Globus pallidus (tissue), 1 donor: ENCODE measurements around the gene MCM5.
"Not testable (repeated sequence)": the region's sequence is repeated elsewhere in the genome, so short reads cannot be mapped to it uniquely, and the experiment has no call there.

Experiments used
- DNase-seq: peaks from one replicate; pipeline ENCODE4 v3.0.0-alpha.2; 2015; ENCODE audit warnings: low spot score

The MCM5 gene

DNA sequence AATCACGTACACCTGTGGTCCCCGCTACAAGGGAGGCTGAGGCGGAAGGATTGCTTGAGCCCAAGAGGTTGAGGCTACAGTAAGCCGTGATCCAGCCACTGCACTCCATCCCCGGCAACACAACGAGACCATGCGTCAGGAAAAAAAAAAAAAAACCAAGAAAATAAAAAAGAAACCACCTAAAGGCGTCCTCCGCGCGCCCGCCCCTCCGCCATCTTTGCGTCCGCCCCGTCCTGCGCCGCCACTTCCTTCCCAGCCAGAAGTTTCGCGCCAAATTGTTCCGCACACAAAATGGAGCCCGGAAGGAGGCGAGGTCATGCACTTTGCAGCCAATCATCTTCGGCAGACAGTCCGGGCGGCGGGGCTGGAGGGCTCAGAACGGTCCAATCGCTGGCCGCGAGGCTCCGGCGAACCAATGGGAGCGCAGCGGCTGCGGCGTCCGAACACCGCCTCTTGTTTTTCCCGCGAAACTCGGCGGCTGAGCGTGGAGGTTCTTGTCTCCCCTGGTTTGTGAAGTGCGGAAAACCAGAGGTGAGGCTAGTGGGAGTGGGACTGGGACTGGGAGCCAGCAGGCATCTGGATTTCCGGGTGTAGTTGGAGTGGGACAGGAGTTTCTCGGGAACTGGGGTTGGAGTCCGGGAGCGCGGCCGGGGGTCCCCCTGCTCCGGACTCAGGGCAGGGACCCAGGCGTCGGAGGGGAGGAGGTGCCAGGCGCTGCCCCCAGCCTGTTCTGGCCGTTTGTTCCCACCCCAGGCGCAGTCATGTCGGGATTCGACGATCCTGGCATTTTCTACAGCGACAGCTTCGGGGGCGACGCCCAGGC, at the start of gene MCM5:
TSS of gene MCM5 (plus strand) at position 463 of the 823 bp plus-strand sequence. CDS start at position 762, 299 bp downstream.
- DNase-seq, result peak; percentile 97

DNA sequence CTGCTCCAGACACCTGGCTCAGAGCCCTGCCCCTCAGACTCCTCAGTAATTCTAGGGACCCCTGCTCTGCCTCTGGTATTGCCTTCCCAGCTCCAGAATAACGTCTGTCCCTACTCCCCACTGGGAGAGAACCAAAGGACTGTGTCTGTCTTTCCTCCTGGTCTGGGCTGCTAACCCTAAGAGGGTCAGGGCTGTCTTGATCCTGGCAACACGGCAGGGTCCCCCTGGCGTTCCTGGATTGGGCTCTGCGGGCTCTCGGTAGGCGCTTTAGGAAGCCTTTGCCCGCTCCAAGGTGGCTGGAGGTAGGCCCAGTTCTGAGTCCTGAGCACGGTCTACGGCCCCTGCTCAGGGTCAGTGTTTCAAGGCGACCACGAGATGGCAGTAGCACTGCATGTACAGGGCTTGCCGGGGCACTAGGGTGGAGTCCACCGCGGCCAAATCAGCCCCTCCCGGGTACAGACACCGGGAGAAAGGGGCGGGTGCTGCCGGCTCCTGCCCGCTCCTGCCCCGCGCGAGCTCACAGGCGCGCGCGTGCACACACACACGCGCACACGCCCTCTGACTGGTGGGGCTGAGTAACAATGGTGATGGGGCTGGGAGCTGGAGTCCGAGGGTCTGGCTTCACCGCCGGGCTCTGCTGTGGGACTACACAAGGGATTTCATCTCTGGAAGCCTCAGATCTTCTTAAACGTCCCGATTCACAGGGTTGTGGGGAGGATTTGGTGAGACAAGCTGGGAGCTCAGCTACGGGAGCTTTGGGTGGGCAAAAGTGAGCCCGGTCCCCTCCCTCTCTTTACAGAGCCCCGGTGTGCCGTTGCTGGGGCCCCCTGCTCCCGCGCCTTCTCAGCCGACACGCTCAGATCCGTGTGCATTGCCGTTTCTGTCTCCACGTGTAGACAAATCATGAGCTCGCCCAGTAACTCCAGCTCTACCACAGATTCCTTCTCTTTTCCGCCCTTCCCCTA, 49.1 kb upstream of the MCM5 start:
- DNase-seq, result peak; percentile 81

DNA sequence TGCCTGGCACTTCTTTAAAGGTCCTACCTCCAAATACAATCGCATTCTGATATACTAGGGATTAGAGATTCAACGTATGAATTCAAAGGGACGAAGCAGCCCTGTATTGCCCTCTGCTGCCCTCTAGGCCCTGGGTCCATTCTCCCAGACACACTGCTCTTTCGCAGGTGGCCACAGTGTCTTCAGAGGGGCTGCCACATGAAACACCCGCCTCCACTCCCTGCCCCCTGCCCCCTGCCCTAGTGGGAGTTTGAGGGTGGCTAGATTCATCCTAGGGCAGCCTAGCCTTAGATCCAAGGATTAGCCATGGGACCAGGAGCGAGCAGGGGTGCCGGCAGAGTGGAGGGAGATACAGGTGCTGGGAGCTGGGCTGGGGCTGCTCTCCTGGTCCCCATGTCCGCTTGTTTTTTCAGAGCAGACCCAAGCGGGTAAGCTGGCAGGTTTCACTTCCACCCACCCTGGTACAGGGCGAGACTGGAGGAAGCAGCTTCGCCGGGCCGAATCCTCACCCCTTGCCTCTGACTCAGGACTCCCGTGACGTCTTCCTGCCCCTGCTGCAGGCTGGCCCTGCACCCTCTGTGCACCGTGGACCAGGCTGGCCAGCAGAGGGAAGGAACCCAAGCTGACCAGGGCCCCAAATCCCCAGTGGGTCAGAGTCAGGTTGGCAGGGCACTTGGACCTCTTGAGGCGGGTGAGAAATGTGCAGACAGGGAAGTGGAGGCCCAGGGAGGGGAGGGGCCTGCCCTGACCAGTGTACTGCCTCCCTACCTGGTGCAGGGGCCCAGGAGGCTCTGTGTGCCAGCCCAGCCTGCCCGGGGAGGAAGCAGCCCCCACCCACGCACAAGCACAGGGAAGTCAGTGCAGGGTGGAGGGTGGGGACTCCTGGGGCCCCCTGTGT, 47.5 kb upstream of the MCM5 start:
- peak; percentile 68 for DNase-seq

DNA sequence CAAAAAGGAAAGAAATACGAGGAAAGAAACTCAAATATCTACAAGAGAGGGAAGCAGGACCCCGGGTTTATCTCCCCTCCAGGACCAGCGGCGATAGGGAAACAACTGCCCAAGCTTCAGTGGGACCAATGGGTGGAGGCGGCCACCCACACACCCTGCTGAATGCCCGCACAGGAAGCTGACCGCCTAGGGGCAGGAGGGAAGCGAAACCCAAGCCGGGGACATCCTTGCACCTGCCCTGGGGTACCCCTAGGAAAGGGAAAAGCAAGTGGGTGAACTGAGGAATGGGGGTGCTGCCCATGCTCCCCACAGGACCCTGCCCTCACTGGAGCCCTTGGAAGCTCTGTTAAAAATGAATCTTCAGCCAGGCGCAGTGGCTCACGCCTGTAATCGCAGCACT, 46.6 kb upstream of the MCM5 start:
- DNase-seq, result no peak

DNA sequence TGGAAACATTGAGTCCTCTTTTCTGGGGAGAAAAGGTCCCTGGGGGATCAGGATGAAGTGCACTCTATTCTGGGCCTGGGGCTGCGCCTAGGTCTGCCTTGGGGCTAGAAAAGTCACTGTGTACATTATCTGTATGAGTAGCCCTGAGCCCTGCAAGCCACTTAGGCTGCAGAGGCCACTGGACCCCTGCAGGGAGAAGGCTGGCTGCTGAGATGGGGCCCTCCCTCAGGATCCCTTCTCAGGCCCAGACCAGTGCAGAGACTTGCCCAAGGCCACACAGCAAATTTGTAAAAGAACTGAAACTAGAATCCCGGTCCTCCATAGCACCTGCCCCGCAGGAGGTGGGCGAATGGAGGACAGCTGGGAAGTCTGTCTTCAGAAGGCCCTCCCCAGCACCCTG, 45.9 kb upstream of the MCM5 start:
- DNase-seq, result no peak

DNA sequence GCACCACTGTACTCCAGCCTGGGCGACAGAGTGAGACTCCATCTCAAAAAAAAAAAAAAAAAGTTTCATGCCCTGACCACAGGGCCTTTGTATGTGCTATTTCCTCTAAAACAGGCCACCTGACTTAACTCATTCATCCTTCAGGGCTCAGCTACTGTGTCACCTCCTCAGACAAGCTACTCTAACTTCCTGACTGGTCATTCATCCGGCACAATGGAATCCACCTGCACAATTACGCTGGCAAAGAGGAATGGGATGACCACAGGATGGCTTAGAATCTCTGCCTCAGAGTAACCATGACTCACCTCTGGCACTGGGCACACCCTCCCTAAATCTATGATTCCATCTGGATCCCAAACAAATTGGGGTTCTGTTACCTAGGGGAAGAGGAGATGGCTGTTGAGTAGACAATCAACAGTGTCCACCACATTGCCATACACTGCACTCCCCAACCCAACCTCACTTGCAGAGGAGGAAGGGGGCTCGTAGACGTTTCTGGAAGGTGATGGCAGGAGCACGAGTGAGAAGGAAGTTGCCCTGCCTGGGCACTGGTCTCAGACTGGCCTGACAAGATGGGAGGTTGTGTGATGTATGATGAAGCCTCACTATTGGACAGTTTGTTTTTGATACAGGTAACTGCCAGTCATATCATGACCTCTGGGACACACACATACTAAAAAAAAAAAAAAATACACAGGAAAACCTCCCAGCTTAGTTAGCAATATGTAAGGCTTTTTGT, 41.9 kb upstream of the MCM5 start:
- no peak for DNase-seq

DNA sequence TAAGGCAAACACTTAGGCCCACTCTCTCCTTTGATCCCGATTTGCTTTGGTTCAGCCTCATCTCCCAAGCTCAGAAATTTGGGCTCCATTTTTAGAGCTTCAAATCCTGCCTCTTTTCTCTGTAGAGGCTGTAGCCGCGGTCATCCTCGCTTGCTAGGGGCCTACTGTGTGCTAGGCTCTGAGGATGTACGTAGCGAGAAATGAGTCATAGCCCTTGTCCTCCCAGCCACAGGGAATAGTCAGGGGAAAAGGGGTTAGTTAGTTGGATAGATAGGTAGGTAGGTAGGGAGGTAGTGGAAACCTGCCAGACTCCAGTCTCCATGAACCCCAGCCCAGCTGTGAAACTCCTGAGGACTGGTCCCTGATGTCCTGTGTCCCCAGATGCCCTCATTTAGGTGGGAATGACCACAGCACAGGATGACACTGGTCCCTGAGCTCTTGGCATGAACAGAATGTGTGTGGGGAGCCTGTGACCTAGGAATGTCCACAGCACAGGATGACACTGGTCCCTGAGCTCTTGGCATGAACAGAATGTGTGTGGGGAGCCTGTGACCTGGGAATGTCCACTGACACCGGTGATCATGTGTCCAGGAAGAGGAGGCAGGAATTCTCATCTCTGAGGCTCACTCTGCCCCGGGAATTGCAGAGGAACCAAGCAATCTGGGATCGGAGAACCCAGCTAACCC, 40.4 kb upstream of the MCM5 start:
- no peak for DNase-seq

DNA sequence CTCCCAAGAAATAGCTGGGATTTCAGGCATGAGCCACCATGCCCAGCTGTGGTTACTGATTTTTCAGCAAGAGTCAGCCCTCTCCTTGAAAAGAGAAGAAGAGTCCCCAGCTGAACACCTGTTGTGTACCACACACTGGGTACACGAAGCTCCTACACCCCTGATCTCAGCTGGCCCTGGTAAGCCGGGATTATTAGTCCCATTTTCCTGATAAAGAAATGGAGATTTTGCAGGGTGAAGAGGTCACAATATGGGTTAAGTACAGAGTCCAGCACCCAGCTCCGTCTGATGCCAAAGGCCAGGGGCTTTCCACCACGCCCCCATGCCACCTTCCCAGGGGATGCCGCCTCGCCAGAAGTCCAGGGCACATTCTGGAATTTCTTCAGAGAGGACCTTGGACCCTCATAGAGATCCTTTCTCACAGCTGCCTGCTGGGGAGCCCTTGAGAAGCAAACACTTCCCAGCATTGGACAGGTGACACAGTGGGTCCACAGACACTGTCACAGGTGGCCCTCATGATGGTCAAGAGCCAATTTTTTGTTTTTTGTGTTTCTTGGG, 38.9 kb upstream of the MCM5 start:
- no peak for DNase-seq

DNA sequence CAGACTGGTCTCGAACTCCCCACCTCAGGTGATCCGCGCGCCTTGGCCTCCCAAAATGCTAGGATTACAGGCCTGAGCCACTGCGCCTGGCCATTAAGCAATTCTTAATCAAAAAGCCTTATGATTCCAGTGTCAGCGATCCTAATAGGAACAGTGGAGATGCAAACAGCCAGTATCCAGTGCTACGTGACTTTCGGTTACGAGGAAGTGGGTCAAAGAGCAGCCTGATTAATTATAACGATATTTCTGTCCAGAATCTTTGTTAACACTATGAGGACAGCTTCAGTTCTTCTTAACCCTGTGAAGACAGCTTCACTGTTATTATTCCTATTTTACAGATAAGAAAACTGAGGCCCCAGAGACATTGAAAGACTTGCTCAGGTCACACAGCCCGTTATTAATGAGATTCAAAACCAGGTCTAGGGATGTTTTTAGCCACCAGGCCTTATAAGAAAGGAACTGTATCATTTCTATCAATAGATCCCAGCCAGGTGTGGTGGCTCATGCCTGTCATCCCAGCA, 36.3 kb upstream of the MCM5 start:
- no peak for DNase-seq

DNA sequence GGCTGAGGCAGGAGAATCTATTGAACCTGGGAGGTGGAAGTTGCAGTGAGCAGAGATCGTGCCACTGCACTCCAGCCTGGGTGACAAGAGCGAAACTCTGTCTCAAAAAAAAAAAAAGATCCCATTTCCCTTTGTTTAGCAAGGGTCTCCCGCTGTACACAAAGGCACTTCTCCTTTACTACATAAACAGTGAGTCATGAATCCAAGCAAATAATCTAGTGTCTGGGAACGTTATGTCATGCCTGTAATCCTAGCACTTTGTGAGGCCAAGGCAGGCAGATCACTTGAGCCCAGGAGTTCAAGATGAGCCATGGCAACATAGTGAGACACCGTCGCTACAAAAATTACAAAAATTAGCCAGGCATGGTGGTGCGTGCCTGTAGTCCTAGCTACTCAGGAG, 35.7 kb upstream of the MCM5 start:
- not testable (repeated sequence) for DNase-seq

DNA sequence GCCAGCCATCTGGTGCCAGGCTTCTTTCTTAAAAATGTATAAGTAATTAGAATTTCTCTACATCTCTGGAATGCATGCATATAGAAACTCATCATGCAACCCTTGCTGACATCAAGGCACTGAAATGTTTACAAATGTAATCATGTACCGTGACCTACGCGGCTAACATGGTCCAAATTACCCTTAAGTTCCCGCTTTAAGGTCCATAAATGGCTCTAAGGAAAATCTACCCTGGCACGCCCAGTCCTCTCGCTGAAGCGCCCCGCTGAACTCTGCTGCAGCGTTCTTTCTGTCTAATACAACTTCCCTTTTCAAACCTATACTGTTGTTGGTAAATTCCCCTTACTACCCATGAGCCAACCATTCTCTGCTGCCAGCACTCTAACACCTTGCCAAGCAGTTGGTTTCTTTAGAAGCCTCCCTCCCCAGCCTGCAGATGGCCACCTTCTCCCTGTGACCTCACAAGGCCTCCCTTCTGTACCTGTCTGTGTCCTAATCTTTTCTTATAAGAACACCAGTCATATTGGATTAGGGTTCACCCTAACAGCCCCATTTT, 32.5 kb upstream of the MCM5 start:
- no peak for DNase-seq

DNA sequence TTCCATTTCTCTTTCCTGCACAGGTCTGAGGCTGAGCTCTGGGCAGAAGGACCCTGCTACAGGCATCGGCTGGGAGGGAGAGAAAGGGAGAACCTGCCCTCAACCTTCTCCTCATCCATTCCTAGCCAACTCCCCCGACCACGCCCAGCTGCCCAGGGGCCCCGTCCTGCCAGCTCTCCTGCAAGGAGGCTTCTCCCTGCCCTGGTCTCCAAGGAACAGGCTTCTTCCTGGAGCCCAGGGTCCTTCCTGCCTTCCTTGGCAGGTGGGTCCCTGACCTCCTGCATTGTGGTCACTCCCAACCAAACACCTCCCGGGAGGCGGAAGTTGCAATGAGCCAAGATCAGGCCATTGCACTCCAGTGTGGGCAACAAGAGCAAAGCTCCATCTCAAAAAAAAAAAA, 31.6 kb upstream of the MCM5 start:
- DNase-seq, result no peak

DNA sequence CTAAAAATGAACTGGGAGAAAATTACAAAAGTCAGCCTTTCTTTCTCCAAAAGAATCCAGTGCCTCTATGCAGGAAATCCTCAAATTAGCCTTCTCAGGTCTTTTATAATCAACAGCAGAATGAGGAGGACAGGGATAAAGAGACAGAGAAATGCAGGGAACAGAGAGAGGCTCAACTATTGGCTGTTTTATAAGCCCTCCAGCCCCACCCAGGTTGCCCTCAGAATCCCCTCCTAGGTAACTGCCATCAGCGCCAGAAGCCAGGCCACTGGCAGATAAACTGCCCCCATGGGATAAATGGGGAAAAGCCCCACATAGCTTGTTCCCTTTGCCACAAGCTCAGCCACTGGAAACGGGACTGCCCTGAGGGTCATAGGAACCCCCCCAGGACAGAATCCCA, 29.9 kb upstream of the MCM5 start:
- DNase-seq, result no peak

DNA sequence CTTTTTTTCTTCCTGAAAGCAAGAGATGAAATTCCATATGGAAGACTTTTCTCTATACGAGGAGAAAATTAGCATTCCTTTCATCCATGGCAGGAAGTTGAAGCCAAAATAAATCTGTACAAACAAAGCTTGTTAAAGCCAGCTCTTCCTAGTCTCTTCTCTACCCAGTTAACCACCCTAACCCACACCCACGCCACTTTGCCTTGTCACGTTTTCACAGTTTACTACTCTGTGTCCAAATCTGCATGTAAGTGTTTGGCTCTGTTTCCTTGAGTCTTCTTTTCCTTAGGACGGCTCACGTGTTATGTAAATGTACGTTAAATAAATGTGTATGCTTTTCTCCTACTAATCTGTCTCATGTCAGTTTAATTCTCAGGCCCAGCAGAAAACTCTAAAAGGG, 26.2 kb upstream of the MCM5 start:
- no peak for DNase-seq

DNA sequence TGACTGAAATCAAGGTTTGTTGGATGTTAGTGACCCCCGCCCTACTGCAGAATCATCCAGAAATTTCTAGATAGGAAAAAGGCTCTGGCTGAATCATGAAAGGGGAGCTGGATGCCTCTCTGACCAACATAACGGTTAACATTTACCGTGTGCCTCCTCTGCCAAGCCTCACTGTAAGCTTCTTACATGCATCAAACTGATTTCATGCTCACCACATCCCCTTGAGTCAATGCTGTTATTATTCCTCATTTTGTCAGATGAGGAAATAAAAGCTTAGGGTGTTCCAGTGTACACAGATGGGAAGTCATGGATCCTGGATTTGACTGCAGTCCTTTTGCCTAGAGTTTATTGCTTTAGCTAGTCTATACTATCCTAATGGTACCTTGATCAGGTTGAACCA, 24.9 kb upstream of the MCM5 start:
- DNase-seq, result no peak

DNA sequence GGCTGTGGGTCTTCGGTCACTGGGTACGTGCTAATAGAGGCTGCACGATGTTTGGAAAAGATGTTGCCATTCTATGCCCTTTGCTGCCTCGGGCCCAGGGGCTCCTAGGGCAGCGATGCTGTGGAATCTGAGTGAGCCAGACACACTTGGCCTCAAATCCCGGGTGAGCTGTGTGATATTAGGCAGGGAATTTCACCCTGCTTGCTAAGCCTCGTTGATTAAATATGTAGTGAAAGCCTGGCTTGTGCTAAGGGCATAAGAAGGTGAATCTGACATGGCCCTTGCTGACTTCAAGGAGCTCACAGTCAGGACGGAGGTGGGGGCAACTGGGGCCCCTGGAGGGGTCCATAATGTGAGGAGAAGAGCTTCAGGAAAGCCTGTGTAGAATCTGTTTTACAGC, 24.4 kb upstream of the MCM5 start:
- DNase-seq, result no peak

DNA sequence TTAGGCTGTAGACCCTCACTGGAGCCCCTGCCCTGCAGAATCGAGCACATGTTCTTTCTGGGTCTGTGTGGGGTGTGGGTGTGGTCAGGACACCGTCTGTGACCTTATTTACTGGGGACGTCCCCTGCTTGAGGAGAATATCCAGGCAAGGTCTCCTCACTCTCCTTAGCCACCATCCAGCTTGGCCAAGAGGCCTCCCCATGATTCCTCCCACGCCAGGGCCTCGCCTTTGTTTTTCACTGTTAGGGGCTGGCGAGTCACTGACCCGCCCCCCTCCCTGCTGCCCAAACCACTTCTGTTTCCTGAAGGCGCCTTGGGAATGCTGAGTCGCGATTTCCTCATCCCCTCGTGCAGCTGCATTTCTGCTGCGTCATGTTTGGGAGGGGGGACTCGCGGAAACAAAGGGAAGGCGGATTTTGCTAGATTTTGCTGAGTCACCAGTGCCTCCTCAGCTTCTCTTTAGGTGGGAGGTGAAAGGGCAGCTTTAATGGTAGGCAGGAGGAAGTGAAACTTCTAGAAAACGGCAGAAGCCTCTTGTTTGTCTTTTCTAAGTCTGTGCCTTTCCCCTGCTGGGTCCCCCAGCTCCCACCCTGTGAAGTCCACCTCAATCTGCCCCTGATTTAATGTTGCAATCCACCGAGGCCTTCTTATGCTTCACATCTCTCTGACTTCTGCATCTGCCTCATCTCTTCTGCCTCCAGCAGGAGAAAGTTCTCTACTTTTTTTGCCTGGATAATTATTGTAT, 23.0 kb upstream of the MCM5 start:
- DNase-seq, result peak; percentile 88

DNA sequence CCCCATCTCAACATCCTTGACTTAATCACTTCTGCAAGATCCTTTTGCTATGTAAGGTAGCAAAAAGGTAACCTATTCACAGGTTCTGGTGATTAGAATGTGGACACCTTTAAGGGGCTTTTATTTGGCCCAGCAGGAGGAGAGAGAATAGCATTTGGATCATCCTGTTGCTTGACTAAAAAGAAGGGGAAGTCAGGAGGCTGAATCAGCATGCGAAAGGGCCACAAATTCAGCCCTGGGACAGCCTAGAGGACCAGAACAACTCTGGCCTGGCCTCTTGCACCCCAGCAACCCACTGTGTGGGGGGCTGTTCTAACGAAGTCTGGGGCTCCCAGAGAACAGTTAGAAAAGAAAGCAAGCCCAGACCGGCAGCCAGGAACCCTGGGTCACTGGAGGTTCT, 22.2 kb upstream of the MCM5 start:
- DNase-seq, result no peak

DNA sequence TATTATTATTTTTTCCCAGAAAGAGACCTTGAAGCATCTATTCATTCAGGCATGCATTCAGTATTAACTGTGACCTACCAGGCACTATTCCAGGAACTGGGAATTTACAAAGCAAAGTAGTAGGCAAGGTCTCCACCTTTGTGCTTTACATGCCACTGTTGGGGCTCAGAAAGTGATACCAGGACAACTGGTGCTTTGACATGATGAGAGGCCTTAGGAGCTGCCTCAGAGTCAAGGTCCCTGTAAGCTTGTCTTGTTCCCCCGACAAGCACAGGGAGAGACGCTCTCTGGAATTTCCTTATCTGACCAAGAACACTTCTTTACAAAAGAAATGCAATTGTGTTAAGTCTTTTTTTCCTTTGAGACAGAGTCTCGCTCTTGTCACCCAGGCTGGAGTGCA, 21.3 kb upstream of the MCM5 start:
- DNase-seq, result no peak
